GM12878 (cell line): Measurements from ENCODE around the gene SESN1. TPM values are rescaled to one million over a fixed set of nuclear protein-coding genes. Genes with fewer than 3 reads are reported as not detected.

ENCODE experiments used
- ATAC-seq: fragments of 200-7000 bp; cut with Tn5 transposase; 3 replicates; pipeline ENCODE4 v1.9.1; 2020; ENCODE audit warnings: mild to moderate bottlenecking, moderate library complexity
- BruUV-seq: library from RNA; stranded (reverse); fragments of 400-500 nt; replicated peaks from 2 replicates; lab custom pipeline; 2021; lab: Mats Ljungman, UMichigan
- CTCF ChIA-PET: fragments of 300-600 bp; sonication (Branson Sonifier 250); formaldehyde crosslinking; extraction: SDS; loops from one replicate; lab custom pipeline; 2021; ENCODE audit warnings: inconsistent platforms; lab: Yijun Ruan, JAX
- POLR2A ChIA-PET: fragments of 350-600 bp; formaldehyde crosslinking; extraction: SDS; loops from one replicate; lab custom pipeline; 2021; ENCODE audit warnings: inconsistent platforms; lab: Charles Lee
- RAD21 ChIA-PET: fragments of 300-600 bp; sonication (Branson Sonifier 250); formaldehyde crosslinking; loops from one replicate; lab custom pipeline; 2023; ENCODE audit warnings: antibody characterized with exemption; ENCODE audit not compliant: unreplicated experiment; lab: Charles Lee
- SMC1A ChIA-PET: fragments of 300-600 bp; sonication (Branson Sonifier 250); formaldehyde crosslinking; loops from one replicate; lab custom pipeline; 2023; ENCODE audit not compliant: unreplicated experiment, uncharacterized antibody; lab: Charles Lee
- DNase-seq: peaks from one replicate; pipeline ENCODE4 v3.0.0-alpha.2; 2011; ENCODE audit warnings: low read depth, low spot score
- FAIRE-seq: peaks from 3 replicates; lab custom pipeline; 2011; peaks lifted over from hg19 to GRCh38; lab: Jason Lieb, UNC
- H2AFZ ChIP-seq: 2 replicates; pipeline ENCODE4 v1.6.0; 2011; ENCODE audit warnings: low read depth, low read length, control low read depth; ENCODE audit not compliant: control insufficient read depth
- H3K27ac ChIP-seq: 2 replicates; pipeline ENCODE4 v1.5.1; 2011; ENCODE audit warnings: control low read depth; ENCODE audit not compliant: control insufficient read depth, insufficient read depth
- H3K27me3 ChIP-seq, 2 experiments: replicated peaks in 1 of 2; 2 replicates each; pipeline versions ENCODE4 v1.6.0 to v1.6.1; 2011; ENCODE audit warnings: low read length in 1 of 2; ENCODE audit not compliant: control insufficient read depth in 2 of 2, insufficient read depth in 2 of 2
- H3K36me3 ChIP-seq, 2 experiments: 2 replicates each; pipeline ENCODE4 v1.5.1; 2011; ENCODE audit warnings: low read length in 1 of 2; ENCODE audit not compliant: control insufficient read depth in 2 of 2, insufficient read depth in 2 of 2
- H3K4me1 ChIP-seq: 2 replicates; pipeline ENCODE4 v1.6.1; 2011; ENCODE audit warnings: mild to moderate bottlenecking, low read length, moderate library complexity, mixed read lengths; ENCODE audit not compliant: control insufficient read depth, insufficient read depth
- H3K4me2 ChIP-seq: 2 replicates; pipeline ENCODE4 v1.6.0; 2011; ENCODE audit warnings: control low read depth; ENCODE audit not compliant: control insufficient read depth, insufficient read depth
- H3K4me3 ChIP-seq: fragments of 200-600 bp; sonication (generic); 2 replicates; pipeline ENCODE4 v1.5.1; 2016
- H3K79me2 ChIP-seq: 2 replicates; pipeline ENCODE4 v1.6.0; 2011; ENCODE audit warnings: low read length; ENCODE audit not compliant: control insufficient read depth, insufficient read depth
- H3K9ac ChIP-seq: 2 replicates; pipeline ENCODE4 v1.8.0; 2011; ENCODE audit warnings: low read length, control low read depth, mixed read lengths; ENCODE audit not compliant: control insufficient read depth, insufficient read depth
- H3K9me3 ChIP-seq: replicated peaks from 3 replicates; pipeline ENCODE4 v1.5.1; 2011; ENCODE audit warnings: mild to moderate bottlenecking, low read length; ENCODE audit not compliant: control insufficient read depth, insufficient read depth
- H4K20me1 ChIP-seq: 2 replicates; pipeline ENCODE4 v1.6.0; 2011; ENCODE audit not compliant: control insufficient read depth, insufficient read depth
- ESRRA ChIP-seq: IDR thresholded peaks from 2 replicates; pipeline ENCODE4 v1.6.1; 2012; ENCODE audit warnings: mild to moderate bottlenecking, low read length, improper control_type of control experiment
- EZH2 ChIP-seq: IDR thresholded peaks from 2 replicates; pipeline ENCODE4 v1.6.1; 2012; ENCODE audit warnings: low read depth, mild to moderate bottlenecking, control low read depth, inconsistent platforms, low read length, borderline replicate concordance; ENCODE audit not compliant: control insufficient read depth
- HDAC6 ChIP-seq: fragments of 200-600 bp; sonication (generic); IDR thresholded peaks from one replicate; pipeline ENCODE4 v1.8.0; 2017; ENCODE audit warnings: antibody characterized with exemption; ENCODE audit not compliant: unreplicated experiment
- MEF2A ChIP-seq: IDR thresholded peaks from 2 replicates; pipeline ENCODE4 v1.6.1; 2011; ENCODE audit warnings: low read depth, mild to moderate bottlenecking, low read length, moderate library complexity; ENCODE audit not compliant: insufficient read depth
- MYB ChIP-seq: fragments of 150-350 bp; IDR thresholded peaks from 2 replicates; pipeline ENCODE4 v1.6.1; 2014; ENCODE audit warnings: mild to moderate bottlenecking, low read depth, low read length, borderline replicate concordance
- PML ChIP-seq: IDR thresholded peaks from 2 replicates; pipeline ENCODE4 v1.6.1; 2012; ENCODE audit warnings: low read length, inconsistent platforms
- RBBP5 ChIP-seq: fragments of 200-600 bp; sonication (generic); conservative IDR thresholded peaks from 2 replicates; pipeline ENCODE4 v1.6.1; 2016
- SPI1 ChIP-seq: IDR thresholded peaks from 2 replicates; pipeline ENCODE4 v1.6.1; 2011; ENCODE audit warnings: low read depth, mild to moderate bottlenecking, low read length, moderate library complexity, borderline replicate concordance; ENCODE audit not compliant: insufficient read depth
- STAT1 ChIP-seq: fragments of 450-650 bp; conservative IDR thresholded peaks from 2 replicates; pipeline ENCODE4 v1.6.1; 2014; ENCODE audit warnings: antibody characterized with exemption, mild to moderate bottlenecking
- TBL1XR1 ChIP-seq: IDR thresholded peaks from 2 replicates; pipeline ENCODE4 v1.6.1; 2012; ENCODE audit warnings: low read depth, low read length, improper control_type of control experiment
- ZNF592 ChIP-seq: fragments of 450-650 bp; IDR thresholded peaks from 2 replicates; pipeline ENCODE4 v1.6.1; 2017; ENCODE audit warnings: mild to moderate bottlenecking, moderate library complexity
- ZSCAN29 ChIP-seq: fragments of 450-650 bp; IDR thresholded peaks from 2 replicates; pipeline ENCODE4 v1.6.1; 2017; ENCODE audit warnings: mild to moderate bottlenecking, moderate library complexity
- WGBS: methylation state at CpG from one replicate; pipeline ENCODE4 v1.1.6; 2016; ENCODE audit warnings: low lambda C conversion rate; ENCODE audit not compliant: insufficient replicate concordance, insufficient coverage; ENCODE audit errors: missing lambda C conversion rate; 5-methylcytosine and 5-hydroxymethylcytosine counted together
- in situ Hi-C: fragments of 300-500 bp; cut with MboI; formaldehyde crosslinking; loops from 9 replicates; pipeline ENCODE4 v1.14.3; 2018; ENCODE audit warnings: mixed read lengths
- intact Hi-C: fragments of 100-400 bp; cut with micrococcal nuclease; formaldehyde crosslinking; loops from one replicate; pipeline ENCODE4 v1.14.2; 2022; ENCODE audit not compliant: unreplicated experiment
- polyA plus RNA-seq, 11 experiments: library from polyadenylated mRNA; depleted of rRNA in 4 of 11; unstranded in 6 of 11; stranded (reverse) in 5 of 11; fragments of >200 nt; fragmentation: Nextera tagmentation in 4 of 11; fragmentation: Illumina TruSeq in 1 of 11; extraction: Ambion mirVana in 4 of 11; extraction: Trizol in 1 of 11; gene quantifications; 1 replicate in 1 of 11; 2 replicates in 10 of 11; pipeline versions ENCODE4 v1.2.1 to v1.2.3, GENCODE V29; 2011 to 2016; ENCODE audit warnings: inconsistent platforms in 2 of 11, missing spikeins in 2 of 11, low read depth in 1 of 11
- total RNA-seq, 4 experiments: library from RNA; depleted of rRNA in 3 of 4; stranded (reverse); fragments of >200 nt in 3 of 4; fragmentation: Illumina TruSeq in 1 of 4; extraction: Trizol in 1 of 4; gene quantifications; 2 replicates each; pipeline versions ENCODE4 v1.2.1 to v1.2.3, GENCODE V29; 2013 to 2021

Gene SESN1
- total and polyA plus RNA-seq, 10 of the 15 experiments (the other 5 are each of a cell fraction or from before 2014, with no cell fraction given), result 1.3 to 13.0 (median 3.3) TPM

GRCh38 chr6:109010705-109011102, 83.9 kb downstream of the SESN1 start:
- intact Hi-C loops (no loop called here), in situ Hi-C loops (no loop called here)
- H3K9ac ChIP-seq, result no peak overlapping the region
- no peak overlapping the region for H3K4me2 ChIP-seq
- BruUV-seq, result no TSS peak
- no peak overlapping the region for H3K27ac ChIP-seq
- POLR2A ChIA-PET, result interaction anchor here (0.6 kb wide), 1 partner anchor 248 kb away, joined by 4 read pairs; no protein-coding TSS in a partner anchor
- no peaks in the 10 kb centered on the region for H3K79me2 ChIP-seq
- H3K4me3 ChIP-seq, result no peak overlapping the region
- SMC1A ChIA-PET, result interaction anchor here (0.8 to 1.3 kb wide), 2 partner anchors 40 to 49 kb away, joined by 3 to 4 read pairs; no protein-coding TSS in a partner anchor
- no peak for FAIRE-seq
- H3K4me1 ChIP-seq, result peaks cover 9% of the 10 kb centered on the region
- no peak for TF ChIP-seq HDAC6
- no peak for TF ChIP-seq PML
- TF ChIP-seq, all 136 proteins: peak for 0
- Histone ChIP-seq H3K36me3 (no peaks in the 10 kb centered on the region), H3K9me3 (no peaks in the 10 kb centered on the region), H2AFZ (no peak overlapping the region), H4K20me1 (no peaks in the 10 kb centered on the region), H3K27me3 (peaks cover 3 to 17% of the 10 kb centered on the region in 2 experiments)
- 96% methylated on average over 2 of the region's 2 CpGs for WGBS
- ATAC-seq (no peak), DNase-seq (no peak)
- RAD21 ChIA-PET, result interaction anchor here (1.5 kb wide), 1 partner anchor 372 kb away, joined by 4 read pairs; no protein-coding TSS in a partner anchor
- CTCF ChIA-PET, result interaction anchor here (0.7 to 1.6 kb wide), 6 partner anchors 20 to 64 kb away, joined by 3 to 5 read pairs (median 4); no protein-coding TSS in a partner anchor

GRCh38 chr6:109009962-109010704, 84.5 kb downstream of the SESN1 start:
- Histone ChIP-seq H4K20me1 (no peaks in the 10 kb centered on the region), H3K27me3 (peaks cover 3 to 17% of the 10 kb centered on the region in 2 experiments), H3K4me2 (peak overlapping the region; percentile 98), H3K9me3 (no peaks in the 10 kb centered on the region), H3K27ac (no peak overlapping the region), H3K4me3 (peak overlapping the region; percentile 78; the same call in 1 of the 2 replicates), H3K4me1 (peaks cover 9% of the 10 kb centered on the region), H3K79me2 (no peaks in the 10 kb centered on the region), H2AFZ (peak overlapping the region; percentile 78), H3K36me3 (no peaks in the 10 kb centered on the region), H3K9ac (no peak overlapping the region)
- BruUV-seq, result no TSS peak
- ChIA-PET RAD21 (interaction anchor here (1.5 kb wide), 1 partner anchor 373 kb away, joined by 4 read pairs; no protein-coding TSS in a partner anchor), POLR2A (interaction anchor here (0.6 kb wide), 1 partner anchor 249 kb away, joined by 4 read pairs; no protein-coding TSS in a partner anchor), SMC1A (interaction anchor here (0.8 to 1.3 kb wide), 4 partner anchors 41 to 373 kb away, joined by 3 to 4 read pairs (median 3); no protein-coding TSS in a partner anchor), CTCF (interaction anchor here (0.6 to 1.6 kb wide), 8 partner anchors 19 to 80 kb away, joined by 3 to 8 read pairs (median 4); no protein-coding TSS in a partner anchor)
- WGBS, result 23% methylated on average over 10 of the region's 10 CpGs
- FAIRE-seq (peak; percentile 18), DNase-seq (no peak), ATAC-seq (no peak)
- in situ Hi-C loops, result no loop called here
- intact Hi-C loops, result no loop called here
- TF ChIP-seq ESRRA (no peak), ZNF592 (no peak), EZH2 (no peak), SPI1 (no peak), MYB (no peak), TBL1XR1 (no peak), ZSCAN29 (no peak), MEF2A (no peak), RBBP5 (no peak), STAT1 (no peak)
